Measurements from ENCODE around the gene CCDC97. TPM values are rescaled to one million over a fixed set of nuclear protein-coding genes. Genes with fewer than 3 reads are reported as not detected.

Gene CCDC97
- total RNA-seq, 1 experiment from 2014 or later: 31.4 TPM

- Mint-ChIP-seq H3K27me3 (ENCODE audit: low read depth) (no peaks in the 10 kb centered on the region), H3K9me3 (no peaks in the 10 kb centered on the region), H3K4me1 (peaks cover 21% of the 10 kb centered on the region), H3K36me3 (peaks cover 25% of the 10 kb centered on the region), H3K27ac (no peak overlapping the region), H3K4me3 (peak overlapping the region; percentile 96)
- ChIA-PET CTCF (interaction anchor here (1.1 to 1.2 kb wide), 4 partner anchors 11 to 259 kb away, joined by 3 to 8 read pairs (median 6); partner anchors contain the start of gene TGFB1), POLR2A (interaction anchor here (0.9 to 1.2 kb wide), 2 partner anchors 52 to 128 kb away, joined by 3 to 5 read pairs; partner anchors contain the start of genes B9D2 and DMAC2)
- DNase-seq (ENCODE audit: low spot score) (no peak), ATAC-seq (no peak)
- TF ChIP-seq ERG (CRISPR knock-in tag; IDR thresholded peaks at IDR 0.05): no peak
These were observed 1.1 kb downstream of the CCDC97 start for GRCh38 chr19:41311072-41311471.

- ChIA-PET POLR2A (no interaction called here), CTCF (interaction anchor here (1.1 kb wide), 2 partner anchors 10 to 259 kb away, joined by 3 to 4 read pairs; no protein-coding TSS in a partner anchor)
- no peak for ATAC-seq
- Mint-ChIP-seq H3K9me3 (no peaks in the 10 kb centered on the region), H3K36me3 (peaks cover 27% of the 10 kb centered on the region), H3K4me1 (peaks cover 21% of the 10 kb centered on the region), H3K27me3 (ENCODE audit: low read depth) (no peaks in the 10 kb centered on the region), H3K4me3 (peak overlapping the region; percentile 96), H3K27ac (no peak overlapping the region)
- no peak for TF ChIP-seq MYBL2 (CRISPR knock-in tag; IDR thresholded peaks at IDR 0.05)
- no peak for TF ChIP-seq PRRX2 (CRISPR knock-in tag; IDR thresholded peaks at IDR 0.05)
- TF ChIP-seq ZNF232 (CRISPR knock-in tag; IDR thresholded peaks at IDR 0.05): no peak
- TF ChIP-seq ATF2 (CRISPR knock-in tag; IDR thresholded peaks at IDR 0.05; ENCODE audit: borderline replicate concordance, low read depth): no peak
- TF ChIP-seq CREM (CRISPR knock-in tag; IDR thresholded peaks at IDR 0.05): no peak
- no peak for TF ChIP-seq JAZF1 (CRISPR knock-in tag; IDR thresholded peaks at IDR 0.05)
- no peak for TF ChIP-seq ZNF671 (CRISPR knock-in tag; IDR thresholded peaks at IDR 0.05)
- no peak for TF ChIP-seq E2F1 (CRISPR knock-in tag; IDR thresholded peaks at IDR 0.05)
- TF ChIP-seq ZNF263 (CRISPR knock-in tag; IDR thresholded peaks at IDR 0.05; ENCODE audit: low read depth): no peak
- TF ChIP-seq NFE2L1 (CRISPR knock-in tag; IDR thresholded peaks at IDR 0.05): no peak
- no peak for TF ChIP-seq JUN (CRISPR knock-in tag; IDR thresholded peaks at IDR 0.05)
- no peak for DNase-seq (ENCODE audit: low spot score)
These were observed 1.6 kb downstream of the CCDC97 start for GRCh38 chr19:41311613-41312012.

GRCh38 chr19:41316306-41316920 is 6.4 kb downstream of the CCDC97 start:
- TF ChIP-seq ZNF281 (CRISPR knock-in tag; IDR thresholded peaks at IDR 0.05): no peak
- TF ChIP-seq ATF3 (CRISPR knock-in tag; conservative IDR thresholded peaks at IDR 0.05): no peak
- TF ChIP-seq CREB1 (CRISPR knock-in tag; IDR thresholded peaks at IDR 0.05): no peak
- no peak for TF ChIP-seq MLX (CRISPR knock-in tag; IDR thresholded peaks at IDR 0.05)
- no peak for TF ChIP-seq ZMAT4 (CRISPR knock-in tag; IDR thresholded peaks at IDR 0.05)
- H3K36me3 Mint-ChIP-seq: peaks cover 42% of the 10 kb centered on the region

More at GRCh38 chr19:41316306-41316920, 6.4 kb downstream of the CCDC97 start:
- H3K4me3 Mint-ChIP-seq: no peak overlapping the region
- no peak for DNase-seq (ENCODE audit: low spot score)
- no peak overlapping the region for H3K27ac Mint-ChIP-seq
- no peaks in the 10 kb centered on the region for H3K27me3 Mint-ChIP-seq (ENCODE audit: low read depth)
- H3K4me1 Mint-ChIP-seq: peaks cover 12% of the 10 kb centered on the region
- no peak for ATAC-seq
- POLR2A ChIA-PET: no interaction called here
- peaks cover 5% of the 10 kb centered on the region for H3K9me3 Mint-ChIP-seq
- CTCF ChIA-PET: interaction anchor here (0.6 kb wide), 1 partner anchor 37 kb away, joined by 3 read pairs; no protein-coding TSS in a partner anchor
